GM23248 (cell line): ENCODE measurements around the gene PTPRB. TPM values are rescaled to one million over a fixed set of nuclear protein-coding genes. Genes with fewer than 3 reads are reported as not detected.

ENCODE experiments used
- DNase-seq: peaks from one replicate; pipeline ENCODE4 v3.0.0-alpha.2; 2015
- H2AFZ ChIP-seq: fragments of 200-600 bp; sonication (generic); 2 replicates; pipeline ENCODE4 v1.6.1; 2016; ENCODE audit warnings: antibody characterized with exemption
- H3F3A ChIP-seq: fragments of 200-600 bp; sonication (generic); 2 replicates; pipeline ENCODE4 v1.6.1; 2016; ENCODE audit warnings: mild to moderate bottlenecking, antibody characterized with exemption, mixed run types; ENCODE audit not compliant: insufficient read depth
- H3K27ac ChIP-seq: fragments of 200-600 bp; sonication (generic); 2 replicates; pipeline ENCODE4 v1.5.1; 2016; ENCODE audit warnings: mild to moderate bottlenecking
- H3K27me3 ChIP-seq: fragments of 200-600 bp; sonication (generic); replicated peaks from 2 replicates; pipeline ENCODE4 v1.6.1; 2016; ENCODE audit warnings: mild to moderate bottlenecking; ENCODE audit not compliant: insufficient read depth
- H3K36me3 ChIP-seq: fragments of 200-600 bp; sonication (generic); 2 replicates; pipeline ENCODE4 v1.6.1; 2016; ENCODE audit warnings: low read depth, mild to moderate bottlenecking
- H3K4me1 ChIP-seq: fragments of 200-600 bp; sonication (generic); 2 replicates; pipeline ENCODE4 v1.6.1; 2016; ENCODE audit warnings: mild to moderate bottlenecking; ENCODE audit not compliant: insufficient read depth
- H3K4me2 ChIP-seq: fragments of 200-600 bp; sonication (generic); one replicate; pipeline ENCODE4 v1.6.1; 2016; ENCODE audit warnings: mild to moderate bottlenecking; ENCODE audit not compliant: unreplicated experiment
- H3K4me3 ChIP-seq: fragments of 200-600 bp; sonication (generic); 2 replicates; pipeline ENCODE4 v1.5.1; 2016; ENCODE audit warnings: mild to moderate bottlenecking
- H3K79me2 ChIP-seq: fragments of 200-600 bp; sonication (generic); 2 replicates; pipeline ENCODE4 v1.6.1; 2016; ENCODE audit warnings: mild to moderate bottlenecking; ENCODE audit not compliant: insufficient read depth
- H3K9ac ChIP-seq: fragments of 200-600 bp; sonication (generic); 2 replicates; pipeline ENCODE4 v1.6.1; 2016; ENCODE audit warnings: mild to moderate bottlenecking
- H3K9me2 ChIP-seq: fragments of 200-600 bp; sonication (generic); 2 replicates; pipeline ENCODE4 v1.6.1; 2016; ENCODE audit warnings: mixed run types, mild to moderate bottlenecking, moderate library complexity; ENCODE audit not compliant: insufficient read depth
- H3K9me3 ChIP-seq: fragments of 200-600 bp; sonication (generic); one replicate; pipeline ENCODE4 v1.6.1; 2017; ENCODE audit warnings: low read depth
- H4K20me1 ChIP-seq: fragments of 200-600 bp; sonication (generic); 2 replicates; pipeline ENCODE4 v1.6.0; 2016; ENCODE audit not compliant: insufficient read depth
- EZH2 ChIP-seq: fragments of 200-600 bp; sonication (generic); IDR thresholded peaks from 2 replicates; pipeline ENCODE4 v1.6.1; 2018; ENCODE audit warnings: antibody characterized with exemption, mild to moderate bottlenecking; ENCODE audit not compliant: insufficient read depth, poor library complexity, severe bottlenecking
- EZH2phosphoT487 ChIP-seq: fragments of 200-600 bp; sonication (generic); IDR thresholded peaks from 2 replicates; pipeline ENCODE4 v1.6.1; 2018; ENCODE audit warnings: antibody characterized with exemption, moderate library complexity, mild to moderate bottlenecking, low read depth; ENCODE audit not compliant: insufficient read depth
- WGBS, 2 experiments: methylation state at CpG; one replicate each; pipeline ENCODE4 v1.1.6; 2015 to 2017; ENCODE audit warnings: low lambda C conversion rate in 2 of 2, low coverage in 1 of 2; ENCODE audit errors: missing lambda C conversion rate in 2 of 2; 5-methylcytosine and 5-hydroxymethylcytosine counted together
- in situ Hi-C: fragments of 300-500 bp; cut with MboI; formaldehyde crosslinking; loops from 2 replicates; pipeline ENCODE4 v1.15.0; 2020
- polyA plus RNA-seq: library from polyadenylated mRNA; unstranded; fragments of >200 nt; fragmentation: Nextera tagmentation; extraction: Ambion mirVana; gene quantifications from 2 replicates; pipeline ENCODE4 v1.2.1, GENCODE V29; 2016
- total RNA-seq: library from RNA; depleted of rRNA; stranded (reverse); fragments of >200 nt; shearing (Covaris generic); gene quantifications from 2 replicates; pipeline ENCODE4 v1.2.3, GENCODE V29; 2014

Gene PTPRB
- total and polyA plus RNA-seq, 2 experiments from 2014 or later, result 3.8 to 4.4 TPM

DNA sequence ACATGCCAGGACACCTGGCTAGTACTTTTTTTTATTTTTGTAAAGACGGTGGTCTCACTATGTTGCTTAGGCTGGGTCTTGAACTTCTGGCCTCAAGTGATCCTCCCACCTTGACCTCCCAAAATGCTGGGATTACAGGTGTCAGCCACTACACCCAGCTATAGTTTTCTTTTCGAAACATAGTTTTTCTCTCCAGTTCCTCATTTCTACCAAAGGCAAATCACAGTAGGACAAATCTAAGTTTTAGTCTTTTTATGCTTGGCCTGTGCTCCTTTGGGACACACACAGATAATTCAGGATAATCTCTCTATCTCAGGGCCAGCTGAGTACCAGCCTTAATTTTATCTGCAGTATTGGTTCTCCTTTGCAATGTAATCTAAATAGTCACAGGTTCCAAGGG is 170.5 kb downstream of the PTPRB start:
- Histone ChIP-seq H2AFZ (no peak overlapping the region), H3K4me1 (no peaks in the 10 kb centered on the region), H3F3A (no peaks in the 10 kb centered on the region), H3K27ac (no peak overlapping the region), H4K20me1 (no peaks in the 10 kb centered on the region), H3K9me2 (no peaks in the 10 kb centered on the region), H3K4me3 (no peak overlapping the region), H3K9ac (no peak overlapping the region), H3K79me2 (no peaks in the 10 kb centered on the region), H3K36me3 (no peaks in the 10 kb centered on the region), H3K9me3 (no peaks in the 10 kb centered on the region), H3K4me2 (no peak overlapping the region), H3K27me3 (no peaks in the 10 kb centered on the region)
- in situ Hi-C loops, result no loop called here
- TF ChIP-seq EZH2 (no peak), EZH2phosphoT487 (no peak)
- DNase-seq, result no peak
- WGBS, 2 experiments, result 51% methylated on average over 2 of the region's 2 CpGs
